OCI-LY3 (cell line): ENCODE results near the gene FANCC.

ENCODE experiments used
- EZH2phosphoT487 ChIP-seq: fragments of 200-600 bp; shearing (Covaris generic); IDR thresholded peaks from 2 replicates; pipeline ENCODE4 v1.6.1; 2018; ENCODE audit warnings: antibody characterized with exemption, mixed run types, low read depth
- TF ChIP-seq, protein P1 (sequence below): fragments of 200-600, 300-600 bp; sonication (generic); IDR thresholded peaks from 2 replicates; pipeline ENCODE4 v1.5.1; 2014; ENCODE audit warnings: antibody characterized with exemption, low read length, low read depth

DNA sequence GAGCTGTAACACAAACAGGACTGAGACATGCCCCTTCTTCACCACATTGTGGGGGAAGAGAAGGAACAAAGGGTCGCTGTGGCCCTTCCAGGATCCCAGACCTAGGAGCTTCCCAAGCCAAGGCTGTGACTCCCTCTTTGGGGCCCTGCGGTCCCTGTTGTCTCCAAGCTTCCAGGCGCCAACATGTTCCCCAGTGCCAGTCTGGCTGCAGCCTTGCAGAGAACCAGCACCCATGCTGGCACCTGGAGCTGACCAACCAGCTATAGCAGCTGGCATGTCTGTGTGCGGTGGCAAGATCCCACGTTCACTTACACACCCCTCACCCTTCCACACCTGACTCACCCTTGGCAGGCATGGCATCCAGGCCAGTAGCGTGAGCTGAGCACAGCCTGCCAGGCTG is 20.7 kb upstream of the FANCC start:
- TF ChIP-seq, protein P1, sequence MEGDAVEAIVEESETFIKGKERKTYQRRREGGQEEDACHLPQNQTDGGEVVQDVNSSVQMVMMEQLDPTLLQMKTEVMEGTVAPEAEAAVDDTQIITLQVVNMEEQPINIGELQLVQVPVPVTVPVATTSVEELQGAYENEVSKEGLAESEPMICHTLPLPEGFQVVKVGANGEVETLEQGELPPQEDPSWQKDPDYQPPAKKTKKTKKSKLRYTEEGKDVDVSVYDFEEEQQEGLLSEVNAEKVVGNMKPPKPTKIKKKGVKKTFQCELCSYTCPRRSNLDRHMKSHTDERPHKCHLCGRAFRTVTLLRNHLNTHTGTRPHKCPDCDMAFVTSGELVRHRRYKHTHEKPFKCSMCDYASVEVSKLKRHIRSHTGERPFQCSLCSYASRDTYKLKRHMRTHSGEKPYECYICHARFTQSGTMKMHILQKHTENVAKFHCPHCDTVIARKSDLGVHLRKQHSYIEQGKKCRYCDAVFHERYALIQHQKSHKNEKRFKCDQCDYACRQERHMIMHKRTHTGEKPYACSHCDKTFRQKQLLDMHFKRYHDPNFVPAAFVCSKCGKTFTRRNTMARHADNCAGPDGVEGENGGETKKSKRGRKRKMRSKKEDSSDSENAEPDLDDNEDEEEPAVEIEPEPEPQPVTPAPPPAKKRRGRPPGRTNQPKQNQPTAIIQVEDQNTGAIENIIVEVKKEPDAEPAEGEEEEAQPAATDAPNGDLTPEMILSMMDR = no peak
- TF ChIP-seq EZH2phosphoT487 = no peak
